NCI-H2029 (cell line): Measurements from ENCODE around the gene NCAPD3.
"Not testable (repeated sequence)": the region's sequence is repeated elsewhere in the genome, so short reads cannot be mapped to it uniquely, and the experiment has no call there.

ENCODE experiments used
- DNase-seq: peaks from one replicate; lab custom pipeline; 2025; lab: John Stamatoyannopoulos, UW

Gene NCAPD3, protein sequence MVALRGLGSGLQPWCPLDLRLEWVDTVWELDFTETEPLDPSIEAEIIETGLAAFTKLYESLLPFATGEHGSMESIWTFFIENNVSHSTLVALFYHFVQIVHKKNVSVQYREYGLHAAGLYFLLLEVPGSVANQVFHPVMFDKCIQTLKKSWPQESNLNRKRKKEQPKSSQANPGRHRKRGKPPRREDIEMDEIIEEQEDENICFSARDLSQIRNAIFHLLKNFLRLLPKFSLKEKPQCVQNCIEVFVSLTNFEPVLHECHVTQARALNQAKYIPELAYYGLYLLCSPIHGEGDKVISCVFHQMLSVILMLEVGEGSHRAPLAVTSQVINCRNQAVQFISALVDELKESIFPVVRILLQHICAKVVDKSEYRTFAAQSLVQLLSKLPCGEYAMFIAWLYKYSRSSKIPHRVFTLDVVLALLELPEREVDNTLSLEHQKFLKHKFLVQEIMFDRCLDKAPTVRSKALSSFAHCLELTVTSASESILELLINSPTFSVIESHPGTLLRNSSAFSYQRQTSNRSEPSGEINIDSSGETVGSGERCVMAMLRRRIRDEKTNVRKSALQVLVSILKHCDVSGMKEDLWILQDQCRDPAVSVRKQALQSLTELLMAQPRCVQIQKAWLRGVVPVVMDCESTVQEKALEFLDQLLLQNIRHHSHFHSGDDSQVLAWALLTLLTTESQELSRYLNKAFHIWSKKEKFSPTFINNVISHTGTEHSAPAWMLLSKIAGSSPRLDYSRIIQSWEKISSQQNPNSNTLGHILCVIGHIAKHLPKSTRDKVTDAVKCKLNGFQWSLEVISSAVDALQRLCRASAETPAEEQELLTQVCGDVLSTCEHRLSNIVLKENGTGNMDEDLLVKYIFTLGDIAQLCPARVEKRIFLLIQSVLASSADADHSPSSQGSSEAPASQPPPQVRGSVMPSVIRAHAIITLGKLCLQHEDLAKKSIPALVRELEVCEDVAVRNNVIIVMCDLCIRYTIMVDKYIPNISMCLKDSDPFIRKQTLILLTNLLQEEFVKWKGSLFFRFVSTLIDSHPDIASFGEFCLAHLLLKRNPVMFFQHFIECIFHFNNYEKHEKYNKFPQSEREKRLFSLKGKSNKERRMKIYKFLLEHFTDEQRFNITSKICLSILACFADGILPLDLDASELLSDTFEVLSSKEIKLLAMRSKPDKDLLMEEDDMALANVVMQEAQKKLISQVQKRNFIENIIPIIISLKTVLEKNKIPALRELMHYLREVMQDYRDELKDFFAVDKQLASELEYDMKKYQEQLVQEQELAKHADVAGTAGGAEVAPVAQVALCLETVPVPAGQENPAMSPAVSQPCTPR (N-terminal part only)

DNA sequence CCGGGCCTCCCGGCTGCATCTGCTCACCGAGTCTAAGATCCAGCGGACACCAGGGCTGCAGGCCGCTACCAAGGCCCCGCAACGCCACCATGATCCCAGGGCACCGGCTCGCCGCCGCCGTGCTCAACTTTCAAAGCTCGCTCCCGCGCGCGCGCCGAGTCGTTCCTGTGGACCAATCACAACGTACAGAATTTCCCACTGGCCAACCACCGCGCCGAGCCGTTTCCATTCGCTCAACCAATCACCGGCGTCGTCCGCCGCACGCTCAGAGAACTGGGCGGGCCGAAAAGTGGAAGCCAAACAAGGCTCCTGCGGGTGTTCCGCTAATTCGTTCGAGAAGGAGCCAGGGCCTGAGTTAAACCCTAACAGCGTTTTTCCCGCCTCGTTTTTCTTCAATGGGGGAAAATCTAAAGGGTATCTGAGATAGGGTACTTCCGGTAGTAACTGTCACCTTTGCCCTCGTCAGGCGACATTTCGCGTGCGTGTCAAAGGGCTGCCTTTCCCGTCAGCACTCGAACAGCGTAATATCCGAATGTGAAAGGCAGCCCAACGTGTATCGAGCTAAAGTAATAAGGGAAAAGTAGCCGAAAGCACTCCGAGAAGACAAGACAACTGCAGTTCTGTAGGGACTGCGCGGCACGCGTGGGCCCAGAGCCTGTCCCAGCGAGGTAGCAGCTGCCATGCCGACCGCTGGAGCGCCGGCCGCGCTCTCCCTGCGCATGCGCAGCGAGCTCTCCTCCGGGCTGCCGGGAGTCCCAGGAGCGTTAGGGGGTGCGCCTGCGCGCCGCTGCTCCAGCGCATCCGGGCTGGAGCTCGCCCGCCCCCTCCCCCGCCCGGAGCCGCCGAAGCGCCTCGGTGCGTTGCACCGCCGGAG, at the start of gene NCAPD3, which contains the start of gene VPS26B:
NCAPD3 (minus strand) TSS at position 132 of the 874 bp plus-strand sequence; CDS start at position 91, 41 bp downstream.
VPS26B (plus strand) TSS at position 836 of the 874 bp plus-strand sequence. CDS start 452 bp downstream, outside the sequence.
- peak; percentile 95 for DNase-seq

DNA sequence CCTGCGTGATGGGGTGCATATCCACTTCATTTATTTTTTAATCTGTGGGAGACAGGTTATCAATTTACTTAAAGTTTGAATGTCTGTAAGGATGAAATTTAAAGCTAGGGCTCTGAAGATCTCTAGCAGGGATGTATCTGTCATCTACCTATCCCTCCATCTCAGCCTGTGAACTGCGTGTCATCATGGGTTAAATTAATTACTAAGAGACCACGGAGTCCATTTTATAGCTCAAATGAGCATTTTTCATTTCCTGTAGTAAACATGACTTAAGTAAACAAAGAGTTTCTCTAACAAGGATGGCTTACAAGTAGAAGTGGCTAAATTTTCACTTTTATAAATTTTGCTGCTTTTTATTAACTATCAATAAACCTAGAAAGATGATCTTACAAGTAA, 49.5 kb upstream of the NCAPD3 start:
- DNase-seq: no peak

DNA sequence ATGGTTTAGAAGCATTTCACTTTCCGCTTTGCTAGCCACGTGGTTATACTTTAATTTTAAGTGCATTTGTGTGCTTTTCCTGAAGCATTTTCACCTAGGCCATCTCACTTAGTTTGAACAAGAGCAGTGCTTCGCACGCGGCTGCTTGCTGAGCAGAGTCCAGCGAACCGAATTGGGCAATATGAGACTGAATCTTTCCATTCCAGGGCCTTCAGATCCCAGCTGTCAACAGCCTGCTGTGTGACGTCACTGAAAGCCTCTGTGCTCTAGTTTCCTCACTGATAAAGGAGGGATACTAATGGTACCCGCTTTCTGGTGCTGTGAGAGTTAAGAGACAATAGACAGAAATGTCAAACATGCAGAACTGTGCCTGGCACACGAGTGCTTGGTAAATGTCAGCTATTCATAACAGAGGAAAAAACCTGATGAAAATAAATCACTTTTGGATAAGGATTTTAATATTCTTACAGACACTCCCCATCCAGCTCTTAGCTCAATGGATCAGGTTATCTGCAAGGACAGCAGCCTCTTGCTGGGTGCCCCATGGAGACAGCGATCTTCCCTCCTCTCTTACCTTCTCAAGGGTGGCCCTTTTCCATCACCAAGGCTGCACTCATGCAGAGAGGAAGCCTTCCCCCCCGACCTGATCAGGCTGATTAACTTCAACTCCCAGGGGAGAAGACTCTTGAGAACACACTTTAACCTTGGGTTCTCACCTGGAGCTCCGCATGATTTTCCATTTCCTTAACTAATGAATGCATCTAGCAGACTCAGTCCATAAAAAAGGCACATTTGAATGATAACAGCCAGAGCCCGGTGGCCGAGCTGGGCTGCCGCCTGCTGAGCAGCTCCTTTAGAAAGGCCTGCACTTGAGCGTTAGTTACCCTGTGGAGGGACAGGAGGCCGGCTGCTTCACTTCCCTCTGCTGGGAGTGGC, 48.9 kb upstream of the NCAPD3 start:
- no peak for DNase-seq

DNA sequence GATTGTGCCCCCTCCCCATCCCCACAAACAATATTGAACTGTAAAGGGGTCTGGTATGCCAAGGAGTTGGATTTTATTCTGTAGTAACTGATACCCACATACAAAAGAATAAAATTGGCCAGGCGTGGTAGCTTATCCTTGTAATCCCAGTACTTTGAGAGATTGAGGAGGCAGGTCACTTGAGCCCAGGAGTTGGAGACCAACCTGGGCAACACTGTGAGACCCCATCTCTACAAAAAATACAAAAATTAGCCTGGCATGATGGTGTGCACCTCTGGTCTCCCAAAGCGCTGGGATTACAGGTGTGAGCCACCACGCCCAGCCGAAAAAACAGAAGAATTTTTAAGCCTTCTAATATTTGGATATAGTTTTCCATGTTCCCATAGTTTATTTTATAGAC, 48.2 kb upstream of the NCAPD3 start:
- DNase-seq: no peak

DNA sequence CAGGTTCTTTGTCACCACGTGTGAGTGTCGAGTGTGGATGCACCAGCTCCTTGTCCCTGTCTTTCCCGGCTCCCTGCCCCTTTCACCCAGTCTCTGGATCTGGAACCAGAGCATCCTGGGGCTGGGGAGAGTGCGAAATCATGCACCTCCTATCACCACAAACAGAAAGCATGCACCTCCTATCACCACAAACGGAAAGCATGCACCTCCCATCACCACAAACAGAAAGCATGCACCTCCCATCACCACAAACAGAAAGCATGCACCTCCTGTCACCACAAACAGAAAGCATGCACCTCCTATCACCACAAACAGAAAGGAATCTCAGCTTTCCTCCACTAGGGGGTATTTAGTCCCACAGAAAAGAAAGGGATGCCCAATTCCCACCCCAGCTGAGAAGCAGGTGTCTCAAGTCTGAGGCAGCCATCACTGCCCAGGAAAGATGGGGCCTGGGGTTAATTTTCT, 46.5 kb upstream of the NCAPD3 start:
- no peak for DNase-seq

DNA sequence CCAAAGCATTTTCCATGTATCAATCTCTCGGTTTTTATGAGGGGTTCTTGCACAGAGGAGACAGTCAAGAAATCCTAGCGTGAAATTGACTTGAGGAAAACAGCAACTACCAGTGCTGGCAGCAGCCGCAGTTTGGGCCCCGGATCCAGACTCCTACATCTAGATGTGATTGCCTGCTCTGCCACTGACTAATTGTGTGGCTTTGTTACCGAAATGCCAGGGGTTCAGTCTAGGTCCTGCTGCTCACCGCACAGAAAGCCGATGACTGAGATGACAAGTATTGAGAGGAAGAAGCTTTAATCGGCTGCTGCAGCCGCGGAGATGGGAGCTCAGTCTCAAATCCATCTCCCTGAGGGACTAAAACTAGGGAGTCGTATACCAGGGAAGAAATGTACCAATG, 44.2 kb upstream of the NCAPD3 start:
- DNase-seq: no peak

DNA sequence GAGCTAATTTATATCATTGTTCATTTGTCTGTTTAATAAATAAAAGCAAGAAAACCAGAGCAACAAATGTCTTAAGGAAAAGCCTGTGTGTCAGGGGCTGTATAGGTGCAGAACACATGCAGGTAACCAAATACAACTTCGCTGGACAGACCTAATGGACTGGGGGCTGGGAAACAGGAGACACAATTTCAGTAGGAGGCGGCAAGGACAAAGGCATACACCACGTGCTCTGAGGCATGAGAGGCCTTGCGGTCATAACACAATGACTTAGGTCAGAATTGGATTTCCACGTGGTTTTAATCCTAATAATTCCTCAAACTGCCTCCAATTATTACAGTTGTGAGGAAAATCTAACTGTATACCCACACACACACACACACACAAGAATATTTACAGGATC, 43.7 kb upstream of the NCAPD3 start:
- no peak for DNase-seq

DNA sequence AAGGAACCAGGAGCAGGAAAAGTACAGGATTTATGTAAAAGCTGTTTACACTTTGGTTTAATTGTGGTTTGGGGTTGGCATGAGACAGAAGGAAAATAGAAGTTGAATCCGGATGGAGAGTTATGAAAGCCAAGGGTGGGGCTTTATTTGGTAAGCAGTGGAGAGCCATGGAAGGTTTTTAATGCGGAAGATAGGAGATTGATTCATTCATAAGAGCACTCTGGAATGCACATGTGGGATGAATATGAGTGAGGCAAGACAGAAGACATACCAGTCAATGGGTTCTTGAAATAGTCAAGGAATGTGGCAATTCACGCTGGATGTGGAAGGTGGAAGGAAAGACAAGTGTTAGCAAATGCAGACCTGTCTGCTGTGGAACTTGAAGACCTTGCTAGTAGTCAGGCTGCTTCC, 43.1 kb upstream of the NCAPD3 start:
- no peak for DNase-seq

DNA sequence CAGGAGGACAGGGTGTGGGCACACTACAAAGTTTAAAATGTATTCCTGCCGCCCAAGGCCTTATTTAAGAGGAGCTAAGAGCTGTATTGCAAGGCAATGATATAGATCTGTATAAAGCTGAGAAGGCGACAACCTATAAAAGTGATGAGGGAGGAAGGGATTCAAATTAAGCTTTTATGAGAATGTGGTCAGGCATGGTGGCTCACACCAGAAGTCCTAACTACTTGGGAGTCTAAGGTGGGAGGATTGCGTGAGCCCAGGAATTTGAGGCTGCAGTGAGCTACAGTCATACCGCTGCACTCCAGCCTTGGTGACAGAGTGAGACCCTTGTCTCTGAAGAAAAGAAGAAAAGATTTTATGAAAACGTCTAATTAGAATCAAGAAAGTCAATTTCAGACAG, 42.7 kb upstream of the NCAPD3 start:
- no peak for DNase-seq

DNA sequence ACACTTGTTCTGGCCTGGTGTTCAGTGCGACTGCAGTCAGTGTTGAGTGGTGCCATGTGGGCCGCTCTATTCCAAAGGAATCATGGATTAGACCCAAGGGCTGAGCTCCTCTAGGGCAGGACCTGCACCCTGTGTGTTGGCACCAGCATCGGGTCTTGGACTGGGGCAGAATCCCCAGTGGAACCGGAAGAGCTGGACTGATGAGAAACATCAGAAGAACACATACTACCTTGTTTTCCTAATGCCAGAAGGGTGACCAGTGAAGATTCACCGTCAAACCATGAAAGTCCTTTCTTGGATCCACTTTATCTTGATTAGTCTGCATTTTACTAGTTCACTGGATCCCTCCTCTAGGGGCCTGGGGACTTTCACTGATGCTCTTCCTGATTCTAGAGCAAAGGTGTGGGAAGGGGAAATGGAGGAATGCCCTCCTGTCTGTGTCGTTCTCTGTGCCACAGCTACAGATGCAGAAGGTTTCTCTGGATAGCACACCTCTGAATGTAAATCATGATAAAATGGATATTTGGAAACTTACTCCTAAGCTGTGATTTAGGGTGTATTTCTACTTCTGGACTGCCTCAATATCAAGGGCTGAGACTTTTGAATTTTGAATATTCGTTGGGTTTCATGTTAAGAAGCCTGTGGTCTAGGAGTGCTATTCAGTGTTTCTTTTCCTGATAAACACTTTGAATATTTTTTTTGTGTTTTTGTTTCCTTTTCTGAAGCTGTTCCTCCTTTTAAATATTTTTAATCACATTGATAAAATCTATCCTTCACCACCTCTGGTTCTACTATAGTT, 41.4 kb upstream of the NCAPD3 start:
- DNase-seq: no peak

DNA sequence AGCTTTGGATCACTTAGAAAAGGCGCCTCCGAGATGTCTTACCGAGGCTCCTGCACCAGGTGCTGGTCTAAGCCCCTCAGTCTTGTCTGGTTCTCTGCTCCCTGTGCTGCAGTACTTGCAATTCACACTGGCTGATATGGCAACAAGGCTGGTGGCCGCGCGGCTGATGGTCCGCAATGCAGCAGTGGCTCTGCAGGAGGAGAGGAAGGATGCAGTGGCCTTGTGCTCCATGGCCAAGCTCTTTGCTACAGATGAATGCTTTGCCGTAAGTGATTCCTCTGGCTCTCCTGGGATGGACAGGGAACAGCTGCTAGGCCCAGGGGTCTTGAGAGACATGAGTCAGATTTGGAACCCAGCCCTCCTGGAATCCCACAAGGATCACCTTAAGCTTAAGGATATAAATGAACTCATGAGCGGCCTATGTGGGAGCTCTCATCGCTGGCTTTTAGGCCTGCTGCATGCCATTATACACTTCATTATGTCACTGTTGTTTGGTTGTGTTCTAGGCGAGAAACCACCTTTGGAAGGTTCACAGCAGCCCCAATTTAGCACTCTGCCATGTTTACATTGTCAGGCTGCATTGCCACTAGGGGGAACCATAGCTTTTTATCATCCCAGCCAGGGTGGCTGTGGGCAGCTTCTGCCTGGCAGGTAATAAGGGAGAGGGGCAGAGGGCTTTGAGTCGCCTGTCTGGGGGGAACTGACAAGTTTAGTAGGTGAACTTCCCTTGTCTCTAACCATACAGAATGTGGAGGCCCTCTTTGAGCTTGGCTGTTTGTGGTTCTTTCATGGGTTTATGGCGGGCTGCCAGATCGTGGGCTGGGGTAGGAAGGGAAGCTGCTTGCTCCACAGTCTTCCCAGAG, 38.1 kb upstream of the NCAPD3 start:
- DNase-seq: no peak

DNA sequence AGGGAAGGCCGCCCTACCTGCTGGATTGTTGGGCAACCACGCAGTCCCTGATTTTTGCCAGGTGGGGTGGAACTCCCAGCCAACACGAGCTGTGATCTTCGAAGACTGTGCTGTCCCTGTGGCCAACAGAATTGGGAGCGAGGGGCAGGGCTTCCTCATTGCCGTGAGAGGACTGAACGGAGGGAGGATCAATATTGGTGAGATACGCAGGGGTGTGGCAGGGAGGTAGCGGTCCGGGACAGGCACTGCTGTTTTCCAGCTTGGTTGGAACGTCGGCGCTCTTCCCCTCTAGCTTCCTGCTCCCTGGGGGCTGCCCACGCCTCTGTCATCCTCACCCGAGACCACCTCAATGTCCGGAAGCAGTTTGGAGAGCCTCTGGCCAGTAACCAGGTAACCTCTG, 37.2 kb upstream of the NCAPD3 start:
- DNase-seq: no peak

DNA sequence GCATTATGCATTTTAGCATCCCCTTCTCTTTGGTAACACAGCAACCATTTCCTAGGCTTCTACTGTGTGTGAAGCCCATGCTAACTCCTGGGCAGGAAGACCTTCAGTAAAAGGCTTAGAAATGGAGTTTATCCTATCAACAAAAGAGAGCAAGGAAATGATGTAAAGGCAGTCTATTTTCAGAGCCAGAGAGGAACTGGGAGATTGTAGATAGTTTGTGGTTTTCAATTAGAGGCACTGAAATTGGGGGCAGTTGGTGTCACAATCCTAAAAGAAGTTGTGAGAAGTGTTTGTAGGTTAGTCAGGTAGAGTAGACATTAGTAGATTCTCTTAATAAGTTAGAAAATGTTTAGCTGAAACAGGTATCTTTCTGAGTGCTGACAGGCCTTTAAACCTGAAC, 36.7 kb upstream of the NCAPD3 start:
- no peak for DNase-seq

DNA sequence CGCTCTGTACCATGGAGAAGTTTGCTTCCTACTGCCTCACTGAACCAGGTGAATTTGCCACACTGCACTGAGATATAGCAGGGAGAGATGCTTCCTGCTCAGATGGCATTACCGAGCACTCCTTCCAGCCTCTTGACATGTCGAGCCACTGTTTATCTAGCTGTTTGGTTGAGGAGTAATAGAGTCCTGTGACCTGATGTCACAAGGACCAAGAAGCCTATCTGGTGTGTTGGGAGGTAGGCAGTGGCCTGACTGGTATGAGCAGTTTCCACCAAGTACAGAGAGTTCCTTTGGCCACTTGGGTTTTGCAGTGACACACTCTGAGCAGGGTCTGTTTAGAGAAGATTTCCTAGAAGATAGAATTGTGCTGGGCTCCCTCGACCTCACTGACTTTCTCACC, 34.8 kb upstream of the NCAPD3 start:
- no peak for DNase-seq

DNA sequence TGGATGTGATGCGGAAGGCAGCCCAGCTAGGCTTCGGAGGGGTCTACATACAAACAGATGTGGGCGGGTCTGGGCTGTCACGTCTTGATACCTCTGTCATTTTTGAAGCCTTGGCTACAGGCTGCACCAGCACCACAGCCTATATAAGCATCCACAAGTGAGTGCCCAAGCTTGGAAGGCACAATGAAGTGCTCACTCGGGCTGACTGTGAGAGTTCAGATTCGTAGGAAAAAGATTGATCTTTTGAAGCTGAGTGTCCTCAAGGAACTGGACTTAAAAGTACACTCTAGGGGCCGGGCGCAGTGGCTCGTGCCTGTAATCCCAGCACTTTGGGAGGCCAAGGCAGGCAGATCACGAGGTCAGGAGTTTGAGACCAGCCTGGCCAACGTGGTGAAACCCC, 33.3 kb upstream of the NCAPD3 start:
- no peak for DNase-seq

DNA sequence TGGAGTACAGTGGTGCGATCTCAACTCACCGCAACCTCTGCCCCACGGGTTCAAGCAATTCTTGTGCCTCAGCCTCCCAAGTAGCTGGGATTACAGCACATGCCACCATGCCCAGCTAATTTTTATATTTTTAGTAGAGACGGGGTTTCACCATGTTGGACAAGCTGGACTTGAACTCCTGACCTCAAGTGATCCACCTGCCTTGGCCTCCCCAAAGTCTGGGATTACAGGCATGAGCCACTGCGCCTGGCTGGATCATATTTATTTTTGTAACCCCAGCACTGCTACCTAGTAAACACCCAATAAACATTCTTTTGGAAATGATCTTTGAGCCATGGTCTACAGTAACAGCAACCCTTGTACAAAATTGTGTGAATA, 31.4 kb upstream of the NCAPD3 start:
- not testable (repeated sequence) for DNase-seq

DNA sequence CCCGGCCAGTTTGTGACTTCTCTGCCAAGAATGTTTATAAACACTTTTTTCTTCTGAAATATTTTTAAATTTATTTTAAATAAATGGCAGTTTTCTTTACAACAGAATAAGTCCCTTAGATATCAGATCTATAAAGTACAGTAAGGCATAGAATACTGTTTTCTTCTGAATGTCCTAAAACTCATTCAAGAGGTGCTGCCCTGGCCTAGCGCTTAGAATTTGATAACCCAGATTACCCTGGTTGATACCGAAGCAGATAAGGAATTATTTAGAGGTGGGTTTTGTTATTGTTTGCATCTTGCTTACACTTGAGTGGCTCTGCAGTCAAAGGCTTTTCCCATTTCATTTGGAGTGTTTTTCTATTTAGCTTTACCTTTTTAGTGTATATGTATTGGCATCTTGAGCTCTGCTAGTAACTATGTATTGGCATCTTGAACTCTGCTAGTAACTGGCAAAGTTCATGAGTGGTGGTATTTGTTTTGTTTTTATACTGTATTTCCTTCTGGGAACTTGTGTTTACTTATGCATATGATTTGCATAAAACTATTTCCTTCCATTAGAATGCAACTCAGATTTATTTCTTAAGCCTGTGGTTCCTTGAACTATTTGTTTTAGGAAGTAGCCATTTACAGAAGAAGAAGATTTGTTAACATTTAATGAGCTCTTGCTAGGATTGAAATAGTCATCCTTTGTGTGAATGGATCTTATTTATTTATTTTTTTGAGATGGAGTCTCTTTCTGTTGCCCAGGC, 30.8 kb upstream of the NCAPD3 start:
- DNase-seq: no peak
